8988T (cell line): ENCODE results near the gene PNPLA6.

Experiments used
- DNase-seq: peaks from one replicate; pipeline ENCODE4 v3.0.0; 2011

The PNPLA6 gene

DNA sequence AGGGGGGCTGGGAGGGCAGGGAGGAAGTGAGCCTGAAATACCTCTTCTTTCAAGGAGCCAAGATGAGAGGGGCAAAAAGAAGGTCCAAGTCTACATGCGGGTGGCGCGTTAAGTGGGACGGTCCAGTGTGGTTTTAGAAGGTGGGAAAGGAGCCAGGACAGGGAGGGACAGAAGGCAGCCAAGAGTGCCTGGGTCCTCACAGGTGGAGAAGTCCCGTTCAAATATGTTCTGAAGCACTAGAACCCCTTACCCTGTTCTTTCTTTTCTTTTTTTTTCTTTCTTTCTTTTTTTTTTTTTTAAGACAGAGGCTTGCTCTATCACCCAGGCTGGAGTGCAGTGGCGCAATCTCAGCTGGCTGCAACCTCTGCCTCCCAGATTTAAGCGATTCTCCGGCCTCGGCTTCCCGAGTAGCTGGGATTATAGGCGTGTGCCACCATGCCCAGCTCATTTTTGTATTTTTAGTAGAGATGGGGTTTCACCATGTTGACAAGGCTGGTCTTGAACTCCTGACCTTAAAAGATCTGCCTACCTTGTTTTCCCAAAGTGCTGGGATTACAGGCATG is 67.5 kb downstream of the PNPLA6 start:
- DNase-seq = no peak

DNA sequence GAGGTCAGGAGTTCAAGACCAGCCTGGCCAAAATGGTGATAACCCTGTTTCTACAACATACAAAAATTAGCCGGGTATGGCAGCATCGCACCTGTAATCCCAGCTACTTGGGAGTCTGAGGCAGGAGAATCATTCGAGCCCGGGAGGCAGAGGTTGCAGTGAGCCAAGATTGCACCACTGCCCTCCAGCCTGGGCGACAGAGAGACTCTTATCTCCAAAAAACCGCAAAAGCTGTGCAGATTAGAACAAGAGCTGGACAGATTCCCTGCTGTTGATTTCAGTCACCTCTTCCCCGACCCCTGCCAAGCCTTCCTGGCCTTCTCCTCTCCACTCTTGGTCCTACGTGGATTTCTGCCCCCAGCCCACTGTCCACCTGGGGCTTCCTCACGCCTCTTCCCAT is 68.4 kb downstream of the PNPLA6 start:
- no peak for DNase-seq

DNA sequence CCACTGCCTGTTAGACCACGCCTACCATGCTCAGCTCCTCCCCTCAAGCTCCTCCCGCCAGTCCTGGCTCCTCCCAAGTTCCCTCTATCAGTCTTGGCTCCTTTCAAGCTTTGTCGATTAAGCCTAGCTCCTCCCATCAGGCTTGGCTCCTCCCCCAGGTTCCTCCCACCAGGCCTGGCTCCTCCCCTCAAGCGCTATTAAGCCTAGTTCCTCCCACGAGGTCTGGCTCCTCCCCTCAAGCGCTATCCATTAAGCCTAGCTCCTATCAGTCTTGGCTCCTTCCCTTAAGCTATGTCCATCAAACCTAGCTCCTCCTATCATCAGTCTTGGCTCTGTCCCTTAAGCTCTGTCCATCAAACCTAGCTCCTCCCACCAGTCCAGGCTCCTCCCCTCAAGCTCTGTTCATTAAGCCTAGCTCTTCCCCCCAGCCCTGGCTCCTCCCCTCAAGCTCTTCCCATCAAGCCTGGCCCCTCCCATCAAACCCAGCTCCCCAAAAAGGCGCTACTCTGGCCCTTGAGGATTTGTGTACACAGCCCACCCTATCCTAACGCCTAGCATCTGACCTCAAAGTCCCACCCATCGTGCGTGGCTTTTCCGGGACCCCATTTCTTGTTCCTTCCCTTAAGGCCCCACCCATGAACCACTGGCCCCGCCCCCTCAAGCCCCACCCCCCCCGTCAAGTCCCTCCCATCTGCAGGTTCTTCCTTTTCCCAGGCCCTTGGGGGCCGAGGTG is 70.1 kb downstream of the PNPLA6 start:
- DNase-seq = no peak

DNA sequence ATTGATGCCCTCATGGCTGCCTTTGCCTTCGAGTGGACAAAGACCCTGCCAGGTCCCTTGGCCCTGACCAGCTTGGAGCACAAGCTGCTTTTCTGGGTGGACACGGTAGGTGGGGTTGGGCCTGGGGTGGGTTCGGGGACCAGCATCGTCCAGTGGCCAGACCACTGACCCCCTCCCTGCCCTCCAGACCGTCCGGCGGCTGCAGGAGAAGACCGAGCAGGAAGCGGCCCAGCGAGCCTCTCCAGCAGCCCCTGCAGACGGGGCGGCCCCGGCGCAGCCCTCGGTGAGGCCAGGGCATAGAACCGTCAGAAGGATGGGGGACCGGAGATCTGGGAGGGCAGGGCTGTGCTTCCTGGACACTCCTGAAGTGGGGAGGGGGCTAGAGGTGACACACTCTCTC is 70.8 kb downstream of the PNPLA6 start:
- DNase-seq = no peak

DNA sequence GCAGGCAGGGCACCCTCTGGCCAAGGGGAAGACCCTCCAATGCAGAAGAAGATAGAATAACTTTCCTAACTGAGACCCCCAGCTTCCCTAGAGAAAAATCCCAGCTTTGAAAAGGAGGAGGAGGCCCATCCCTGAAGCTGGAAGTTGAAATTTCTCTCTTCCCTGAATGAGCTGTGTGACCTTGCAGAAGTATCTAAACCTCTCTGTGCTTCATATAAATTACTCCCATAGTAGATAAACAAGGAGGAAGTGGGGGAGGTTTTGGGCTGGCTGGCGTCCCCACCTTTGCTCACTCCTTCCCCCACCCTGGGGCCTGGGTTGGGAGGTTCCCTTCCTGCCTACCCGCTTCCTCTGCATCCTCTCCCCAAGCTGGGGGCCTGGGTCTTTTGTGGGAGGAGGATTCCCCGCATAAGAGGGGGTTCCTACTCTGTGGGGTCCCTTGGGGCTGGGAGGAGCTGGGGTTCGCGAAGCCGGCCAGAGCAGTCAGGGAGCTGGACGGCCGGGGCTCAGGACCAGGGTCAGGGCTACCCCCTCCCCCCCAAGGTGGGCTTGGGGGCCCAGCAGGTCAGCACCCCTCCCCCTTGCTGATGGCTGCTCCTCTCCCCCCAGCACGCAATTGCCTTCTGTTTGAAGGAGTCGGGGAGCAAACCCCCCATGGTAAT is 71.8 kb downstream of the PNPLA6 start:
- DNase-seq = no peak

DNA sequence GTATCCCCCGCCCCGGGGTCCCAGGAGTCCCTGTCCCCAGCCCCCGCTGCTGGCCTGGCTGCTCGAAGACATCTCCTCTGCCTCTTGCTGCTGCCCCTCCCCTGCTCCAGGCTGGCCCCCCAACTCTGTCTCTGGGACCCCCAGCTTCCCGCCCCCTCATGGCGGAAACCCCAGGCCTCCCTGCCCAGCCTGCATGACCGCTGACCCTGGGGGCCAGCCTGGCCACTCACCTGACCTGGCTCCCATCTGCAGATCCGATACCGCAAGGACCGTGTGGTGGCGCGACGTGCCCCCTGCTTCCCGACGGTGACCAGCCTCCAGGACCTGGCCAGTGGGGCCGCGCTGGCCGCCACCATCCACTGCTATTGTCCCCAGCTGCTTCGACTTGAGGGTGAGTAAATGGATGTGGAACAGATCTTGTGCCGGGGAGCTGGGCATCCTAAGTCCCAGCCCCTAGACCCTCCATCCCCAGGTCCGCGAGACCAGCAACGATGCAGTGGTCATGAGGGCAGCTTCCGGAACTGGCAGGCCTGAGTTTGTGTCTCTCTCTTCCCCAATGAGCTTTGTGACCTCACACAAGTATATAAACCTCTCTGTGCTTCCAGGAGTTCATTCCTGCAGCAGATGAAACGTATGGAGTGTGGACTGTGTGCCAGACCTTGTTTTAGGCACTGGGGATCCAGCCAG is 72.5 kb downstream of the PNPLA6 start:
- no peak for DNase-seq

DNA sequence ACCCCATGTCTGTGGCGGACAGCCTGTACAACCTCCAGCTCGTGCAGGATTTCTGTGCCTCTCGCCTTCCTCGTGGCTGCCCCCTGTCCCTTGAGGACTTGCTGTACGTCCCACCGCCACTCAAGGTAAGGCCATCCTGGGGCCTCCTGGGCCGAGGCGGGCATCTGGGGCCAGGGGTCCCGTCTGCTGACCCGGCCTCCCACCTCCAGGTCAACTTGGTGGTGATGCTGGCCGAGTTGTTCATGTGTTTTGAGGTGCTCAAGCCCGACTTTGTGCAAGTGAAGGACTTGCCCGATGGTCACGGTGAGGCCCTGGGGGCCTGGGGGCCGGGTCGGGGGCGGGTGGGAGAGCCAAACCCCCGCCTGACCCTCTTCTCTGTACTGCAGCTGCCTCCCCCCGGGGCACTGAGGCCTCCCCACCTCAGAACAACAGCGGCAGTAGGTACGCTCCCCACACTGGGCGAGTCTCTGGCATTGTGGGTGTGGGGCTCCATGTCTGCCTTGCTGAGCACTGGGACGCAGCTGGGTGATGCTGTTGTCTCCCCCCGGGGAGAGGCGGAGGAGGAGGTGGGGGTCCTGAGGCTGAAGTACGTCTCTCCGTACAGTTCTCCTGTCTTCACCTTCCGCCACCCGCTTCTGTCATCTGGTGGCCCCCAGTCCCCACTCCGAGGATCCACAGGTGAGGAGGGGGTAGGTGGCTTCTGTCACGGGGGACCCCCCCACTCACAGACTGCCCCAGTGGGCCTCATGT is 75.1 kb downstream of the PNPLA6 start:
- no peak for DNase-seq
